ENCODE data around the gene DSCAML1. TPM values are rescaled to one million over a fixed set of nuclear protein-coding genes. Genes with fewer than 3 reads are reported as not detected.

The DSCAML1 gene
- total RNA-seq, 1 experiment from 2014 or later = not detected

GRCh38 chr11:117706322-117706814 lies 90.6 kb downstream of the DSCAML1 start:
- no peaks in the 10 kb centered on the region for H3K4me1 ChIP-seq (ENCODE audit: control insufficient read depth in 1 of 2, insufficient read depth in 2 of 2, low read length in 2 of 2)
- H4K20me1 ChIP-seq (ENCODE audit: insufficient read depth) = no peaks in the 10 kb centered on the region
- H3K9me2 ChIP-seq (ENCODE audit: insufficient read depth) = no peaks in the 10 kb centered on the region
- no peaks in the 10 kb centered on the region for H3K79me2 ChIP-seq (ENCODE audit: insufficient read depth, low read length)
- ATAC-seq (no peak), DNase-seq (ENCODE audit: low read depth, low spot score) (no peak)
- RAD21 ChIA-PET (ENCODE audit: low non-redundant PET in 1 of 2, low total read pairs in 2 of 2, uncharacterized antibody in 2 of 2, unreplicated experiment in 2 of 2) = no interaction called here
- no peak overlapping the region for H3K27ac ChIP-seq (ENCODE audit: low read depth, low read length)
- CTCF ChIA-PET = no interaction called here
- no peak overlapping the region for H3K4me2 ChIP-seq (ENCODE audit: low read length)
- BruUV-seq (replicated peaks) = no TSS peak
- peaks cover 72% of the 10 kb centered on the region for H3K27me3 ChIP-seq (ENCODE audit: insufficient read depth, low read length)
- H3K9me3 ChIP-seq (ENCODE audit: control insufficient read depth in 1 of 2, insufficient read depth in 1 of 2, low read depth in 1 of 2, low read length in 2 of 2) = no peaks in the 10 kb centered on the region
- no peak overlapping the region for H2AFZ ChIP-seq (ENCODE audit: low read depth, low read length, poor library complexity, severe bottlenecking)
- TF ChIP-seq SIN3A (IDR thresholded peaks at IDR 0.05; ENCODE audit: low read depth) (no peak), MAX (IDR thresholded peaks at IDR 0.05) (no peak), POLR2AphosphoS5 (IDR thresholded peaks at IDR 0.05; ENCODE audit: low read depth, low read length) (no peak), EGR1 (IDR thresholded peaks at IDR 0.05; ENCODE audit: low read depth) (no peak), EZH2phosphoT487 (IDR thresholded peaks at IDR 0.05; ENCODE audit: borderline replicate concordance) (no peak), ELF1 (IDR thresholded peaks at IDR 0.05; ENCODE audit: borderline replicate concordance, low read depth) (no peak), YY1 (IDR thresholded peaks at IDR 0.05; ENCODE audit: extremely low read depth, insufficient replicate concordance, low read depth, low read length) (no peak), ZBTB33 (IDR thresholded peaks at IDR 0.05; ENCODE audit: extremely low read depth, insufficient replicate concordance, low read length) (no peak), RAD21 (IDR thresholded peaks at IDR 0.05; ENCODE audit: low read depth) (no peak)
- intact Hi-C loops (cut with micrococcal nuclease) = no loop called here
- H3K4me3 ChIP-seq (replicated peaks in 1 of 2; ENCODE audit: low read depth in 1 of 2, low read length in 2 of 2) = no peak overlapping the region
- POLR2A ChIA-PET = no interaction called here
- no peak overlapping the region for H3K9ac ChIP-seq (ENCODE audit: low read length)
- H3K36me3 ChIP-seq (ENCODE audit: control insufficient read depth in 1 of 2, insufficient read depth in 2 of 2, low read length in 2 of 2) = no peaks in the 10 kb centered on the region

All from HCT116 (cell line).